ENCODE data around the gene TSC22D3.

The TSC22D3 gene

DNA sequence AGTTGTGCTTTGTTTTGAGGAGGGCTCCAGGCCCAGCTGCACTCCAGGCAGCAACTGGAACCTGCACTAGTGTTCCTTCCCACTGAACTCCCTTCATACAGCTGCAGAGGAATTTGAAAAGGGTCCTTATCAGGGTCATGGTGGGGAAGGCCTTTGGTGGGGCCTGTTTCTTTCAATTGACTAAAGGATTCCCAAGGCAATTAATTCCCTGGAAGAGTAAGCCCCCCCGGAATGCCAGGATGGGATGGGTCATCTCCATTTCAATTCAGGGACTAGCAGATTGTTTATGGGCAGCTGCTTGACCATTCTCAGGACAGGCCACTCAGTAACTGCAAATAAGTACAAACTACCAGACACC is 45.3 kb downstream of the TSC22D3 start:
- DNase-seq: no peak

DNA sequence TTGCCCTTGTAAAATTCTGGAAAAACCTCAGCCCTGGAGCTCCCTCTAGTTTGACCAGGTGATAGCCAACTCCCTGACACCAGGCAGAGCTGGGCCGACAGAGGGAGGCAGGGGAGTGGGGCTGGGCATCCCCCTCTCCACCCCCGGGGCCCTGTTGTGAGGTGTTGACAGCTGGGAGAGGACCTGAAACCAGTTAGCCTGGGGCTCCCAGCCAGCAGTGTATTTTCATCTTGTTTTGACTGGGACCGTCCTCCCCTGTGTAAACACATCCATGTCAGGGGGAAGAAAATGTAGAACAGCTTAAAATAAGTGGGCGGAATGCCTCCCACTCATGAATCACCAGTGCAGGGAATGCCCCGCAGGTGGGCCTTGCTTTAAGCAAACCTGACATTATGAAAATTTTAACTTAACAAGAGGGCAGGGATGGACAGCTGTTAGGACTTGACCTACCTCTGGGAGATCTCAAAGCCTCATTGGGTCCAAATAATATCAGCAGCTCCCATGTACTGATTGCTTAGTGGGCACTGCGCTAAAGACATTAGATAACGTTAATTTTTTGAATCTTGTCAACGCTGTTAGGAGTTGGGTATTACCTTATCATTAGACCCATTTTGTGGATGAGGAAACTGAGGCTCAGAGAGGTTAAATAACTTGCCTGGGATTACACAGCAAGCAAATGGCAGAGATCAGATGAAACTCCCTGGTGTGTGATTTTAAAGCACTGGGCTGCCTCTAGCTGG is 45.9 kb downstream of the TSC22D3 start:
- DNase-seq: no peak

GRCh38 chrX:107728371-107729099 is 47.1 kb downstream of the TSC22D3 start:
- DNase-seq: no peak

GRCh38 chrX:107726816-107727534 is 48.6 kb downstream of the TSC22D3 start:
- no peak for DNase-seq

DNA sequence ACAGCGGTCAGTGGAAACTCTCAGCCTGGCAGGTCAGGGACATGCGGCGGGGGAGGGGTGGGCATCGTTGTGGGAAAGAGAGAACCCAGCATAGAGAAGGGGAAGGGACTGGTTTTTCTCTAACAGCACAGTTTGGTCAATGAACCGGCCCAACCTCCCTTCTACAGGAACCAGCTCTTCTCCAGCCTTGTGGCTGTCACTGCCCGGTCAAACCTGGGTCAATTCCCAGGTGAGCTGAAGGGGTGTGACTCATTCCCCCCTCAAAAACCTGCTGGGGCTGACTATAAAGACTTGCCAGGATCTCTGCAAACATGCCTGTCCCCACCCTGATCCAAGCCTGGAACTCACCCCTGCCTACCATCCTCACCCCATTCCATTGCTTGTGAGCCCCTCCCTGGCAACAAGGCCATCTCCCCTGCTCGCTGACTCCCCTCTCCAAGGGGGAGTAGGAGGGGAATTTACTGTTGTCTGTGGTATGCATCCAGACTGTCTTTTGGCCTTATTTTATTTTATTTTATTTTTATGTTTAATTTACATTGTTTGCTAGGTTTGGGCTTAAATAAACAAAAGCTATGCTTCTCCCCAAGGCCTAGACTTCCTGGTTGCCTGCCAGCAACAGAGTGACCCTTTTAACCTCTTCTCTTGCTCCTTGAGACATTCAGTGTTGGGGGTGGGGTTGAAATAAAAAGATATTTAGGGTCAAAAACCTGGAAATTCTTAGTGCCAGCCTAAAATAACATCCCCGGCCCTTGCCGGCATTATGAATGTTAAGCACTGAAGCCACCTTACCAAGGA is 49.6 kb downstream of the TSC22D3 start:
- no peak for DNase-seq

- DNase-seq: no peak
These were observed 50.9 kb downstream of the TSC22D3 start for GRCh38 chrX:107724653-107725052.

DNA sequence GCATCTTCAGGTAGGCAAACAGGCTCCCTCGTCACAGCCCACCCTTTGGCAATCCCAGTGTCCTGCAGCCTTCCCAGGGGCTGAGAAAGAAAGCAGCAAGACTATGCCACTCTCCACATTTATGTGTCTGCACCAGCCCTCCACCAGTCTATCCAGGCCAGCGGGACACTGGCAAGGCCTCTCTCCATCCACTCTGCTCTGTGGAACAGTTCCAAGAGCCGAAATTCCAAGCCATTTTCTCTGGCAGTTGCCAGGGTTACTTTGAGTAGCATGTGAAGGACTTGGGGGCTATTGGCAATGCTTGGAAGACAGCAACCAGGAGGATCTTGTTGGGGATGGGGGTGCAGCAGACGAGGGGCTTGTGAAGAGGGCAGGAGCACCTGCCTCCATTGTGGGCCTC is 52.1 kb downstream of the TSC22D3 start:
- no peak for DNase-seq

GRCh38 chrX:107721966-107722707 is 53.5 kb downstream of the TSC22D3 start:
- DNase-seq: no peak

- peak; percentile 18 to 61 (median 56) for DNase-seq
These were observed 54.3 kb downstream of the TSC22D3 start for GRCh38 chrX:107721318-107721717.

GRCh38 chrX:107718156-107718621 is 57.4 kb downstream of the TSC22D3 start:
- peak; percentile 74 to 83 (median 80) for DNase-seq

DNA sequence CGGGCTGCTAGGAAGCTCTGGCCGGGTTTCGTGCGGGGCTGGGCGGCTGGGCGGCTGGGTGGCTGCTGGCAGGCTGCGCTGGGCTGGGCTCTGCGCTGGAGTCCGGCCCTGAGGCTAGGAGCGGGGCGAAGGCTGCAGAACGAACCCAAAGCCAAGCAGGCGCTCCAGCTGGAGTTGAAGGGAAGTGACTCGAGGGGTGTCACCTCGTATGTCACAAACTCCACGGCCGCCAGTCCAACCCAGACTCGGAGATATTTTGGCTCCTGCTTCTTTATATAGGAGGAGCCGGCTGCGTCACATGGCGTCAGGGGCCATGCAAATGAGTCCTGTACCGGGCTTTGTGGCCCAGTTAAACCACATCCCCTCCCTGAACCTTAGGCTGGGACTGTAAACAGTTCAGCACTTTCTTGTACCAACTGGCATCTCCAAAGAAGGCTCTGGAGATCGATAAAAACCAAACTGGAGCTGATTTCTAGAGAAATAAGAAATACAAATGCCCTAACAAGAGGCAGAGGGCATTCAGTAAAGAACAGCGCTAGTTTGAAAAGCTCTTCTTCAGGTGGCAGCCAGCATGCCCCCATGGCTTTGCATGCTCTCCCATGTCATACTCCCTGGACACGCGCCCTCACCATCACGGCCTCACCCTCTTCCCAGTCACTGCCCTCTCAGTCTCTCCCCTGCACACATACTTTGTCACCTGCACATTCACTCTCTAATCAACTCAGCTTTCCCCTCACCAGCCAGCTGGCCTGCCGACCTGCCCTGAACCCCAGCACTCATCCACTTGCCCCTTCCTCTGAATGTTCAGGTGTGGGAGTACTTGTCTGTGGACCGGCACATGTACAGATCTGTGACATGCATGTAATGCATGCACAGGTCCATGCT is 58.5 kb downstream of the TSC22D3 start:
- DNase-seq: peak; percentile 88 to 93 (median 92)

DNA sequence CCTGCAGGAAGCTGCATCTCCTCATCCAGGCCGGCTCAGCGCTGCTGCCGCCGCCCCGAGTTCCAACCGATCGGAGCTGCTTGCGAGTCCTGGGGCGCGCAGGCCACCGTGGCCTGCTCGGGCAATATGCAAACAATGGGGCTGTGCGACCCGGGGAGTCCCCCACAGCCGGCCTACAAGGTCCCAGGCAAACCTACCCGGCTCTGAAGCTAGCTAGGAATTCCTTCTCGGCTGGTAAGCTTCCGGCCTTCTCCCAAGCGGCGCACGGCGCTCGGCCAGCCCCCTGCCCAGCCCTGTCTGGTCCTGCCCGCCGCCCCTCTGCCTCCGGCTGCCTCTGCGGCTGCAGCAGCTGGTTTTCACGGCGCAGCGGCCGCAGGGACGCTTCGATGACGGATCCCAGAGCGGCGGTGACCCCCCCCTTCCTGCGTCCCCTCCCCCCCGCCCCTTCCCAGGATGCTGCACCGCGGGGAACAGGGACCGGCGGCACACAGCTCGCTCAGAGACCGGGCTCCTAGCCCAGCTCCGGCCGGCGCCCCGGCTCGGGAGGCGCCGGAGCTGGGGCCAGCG is 59.4 kb downstream of the TSC22D3 start:
- DNase-seq: peak in 3 of 4 experiments; percentile 19 to 55 (median 40)

- DNase-seq: peak in 3 of 4 experiments; percentile 26 to 31 (median 28)
These were observed 60.1 kb downstream of the TSC22D3 start for GRCh38 chrX:107715331-107716117.

DNA sequence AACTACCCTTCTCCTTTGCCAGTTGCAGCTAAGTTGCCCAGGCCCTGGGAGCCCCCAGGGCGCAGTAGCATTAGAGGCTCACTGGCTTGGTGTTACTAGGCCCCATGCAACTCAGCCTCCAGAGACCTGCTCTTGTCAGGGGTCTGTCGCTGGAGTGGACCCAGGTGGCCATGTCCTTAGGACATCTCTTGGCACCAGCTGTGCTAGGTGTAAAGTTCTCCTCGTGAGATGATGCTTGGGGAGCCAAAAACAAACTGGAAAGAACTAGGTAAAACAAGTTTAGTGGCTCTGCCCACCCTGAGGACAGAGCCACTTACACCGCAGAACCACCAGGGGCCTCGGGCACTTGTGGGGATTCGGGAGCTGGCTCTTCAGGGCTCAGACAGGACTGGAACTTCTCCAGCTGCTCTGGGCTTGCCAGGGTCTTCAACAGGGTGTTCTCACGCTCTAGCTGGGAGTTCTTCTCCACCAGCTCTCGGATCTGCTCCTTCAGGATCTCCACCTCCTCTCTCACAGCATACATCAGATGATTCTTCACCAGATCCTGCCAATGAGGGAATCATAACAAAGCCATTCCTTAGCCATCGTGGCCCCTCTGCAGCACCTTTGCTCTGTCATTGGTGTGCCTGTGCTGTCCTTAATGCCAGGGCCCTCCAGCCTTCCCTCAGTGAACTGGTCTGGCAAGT is 61.2 kb downstream of the TSC22D3 start:
- no peak for DNase-seq

DNA sequence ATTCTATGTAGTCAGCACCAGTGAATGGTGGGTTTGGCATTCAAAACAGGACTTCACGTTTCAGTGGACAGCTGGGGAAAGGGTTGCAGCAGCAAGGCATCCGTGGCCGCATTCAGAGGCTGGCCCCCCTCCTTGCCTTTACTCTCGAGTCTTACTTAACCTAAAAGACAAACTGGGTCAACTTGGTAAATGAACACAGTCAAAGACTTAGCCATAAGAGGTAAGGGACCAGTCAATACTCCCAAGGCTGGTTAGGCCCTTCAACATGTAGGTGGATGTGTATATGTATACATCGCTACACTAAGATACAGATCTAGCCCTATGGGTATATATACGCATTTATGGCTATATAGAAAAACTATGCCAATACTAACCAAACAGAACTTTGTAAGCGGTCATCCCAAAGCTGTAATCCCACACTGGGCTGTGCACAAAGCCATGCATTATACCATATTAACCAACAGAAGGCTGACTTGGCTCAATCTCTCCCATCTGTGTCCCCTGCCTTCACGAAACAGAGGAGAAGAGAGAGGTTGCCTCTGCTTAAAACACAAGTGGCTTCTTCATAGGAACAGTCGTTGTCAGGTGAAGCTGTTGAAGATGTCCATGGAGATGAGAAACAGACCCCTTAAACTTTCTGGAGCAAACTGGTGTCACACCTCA is 61.9 kb downstream of the TSC22D3 start:
- DNase-seq: no peak

GRCh38 chrX:107713203-107713542 is 62.4 kb downstream of the TSC22D3 start:
- DNase-seq: no peak

DNA sequence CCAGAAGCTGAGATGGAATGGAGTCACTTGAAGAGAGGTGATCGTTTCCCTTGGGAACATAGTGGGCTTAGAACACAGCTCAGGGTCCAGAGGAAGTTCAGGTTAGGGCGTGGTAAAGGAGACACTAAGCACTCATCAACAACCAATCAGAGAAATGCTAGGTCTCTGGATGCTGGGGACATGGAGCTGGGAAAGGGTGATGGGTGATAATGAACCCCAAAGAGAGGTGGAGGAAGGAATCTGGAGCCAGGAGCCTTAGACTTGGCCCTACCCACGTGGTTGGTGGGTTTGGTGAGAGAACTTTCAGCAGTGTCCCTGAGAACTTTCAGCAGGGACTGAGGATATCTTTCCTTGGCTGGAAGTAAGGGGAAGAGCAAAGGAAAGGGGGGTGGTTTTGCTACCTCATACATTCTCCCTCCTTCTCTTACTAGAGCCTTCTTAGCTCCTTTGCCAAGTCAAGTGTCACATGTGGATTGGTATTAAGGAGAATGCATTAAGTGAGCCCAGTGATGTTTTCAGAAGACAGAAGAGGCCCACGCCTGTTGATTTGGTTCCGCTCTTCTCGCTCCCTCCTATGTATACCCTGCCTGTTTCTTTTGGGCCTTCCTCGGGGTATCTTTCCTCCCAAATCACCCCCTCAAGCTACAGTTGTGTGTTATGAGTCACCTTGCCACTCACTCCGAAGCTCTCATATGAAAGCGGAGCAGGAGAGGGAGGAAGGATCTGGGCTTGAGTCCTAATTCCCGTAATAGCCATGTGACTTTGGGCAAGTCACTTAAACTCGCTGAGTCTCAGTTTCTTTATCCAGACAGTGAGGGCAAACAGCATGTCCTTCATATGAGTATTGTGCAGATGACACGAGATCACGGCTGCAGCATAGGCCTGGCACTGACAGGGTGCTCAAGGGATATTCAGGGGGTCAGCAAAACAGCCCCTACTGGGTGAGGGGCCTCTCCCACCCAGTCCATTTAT is 63.1 kb downstream of the TSC22D3 start:
- peak; percentile 24 to 71 (median 66) for DNase-seq

Data from suppressor macrophage (primary cell).